ENCODE results near the gene POU3F4.

POU3F4 gene

DNA sequence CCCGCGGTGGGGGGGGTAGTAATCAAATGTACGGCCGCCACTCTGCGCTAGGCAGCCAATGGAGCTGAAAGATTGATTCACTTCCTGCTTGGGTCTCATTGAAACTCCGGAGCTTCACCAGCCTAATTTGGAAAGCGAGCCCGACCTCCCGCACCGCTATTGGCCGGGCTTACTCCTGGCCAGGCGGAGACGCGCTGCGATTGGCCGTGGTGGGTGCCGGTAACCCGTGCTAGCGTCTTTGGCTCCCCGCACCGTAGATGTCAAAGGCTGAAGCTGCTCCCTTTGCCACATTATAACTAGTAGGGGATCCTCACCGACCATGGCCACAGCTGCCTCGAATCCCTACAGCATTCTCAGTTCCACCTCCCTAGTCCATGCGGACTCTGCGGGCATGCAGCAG lies at the start of gene POU3F4:
Gene POU3F4 (plus strand): TSS at position 285 of the 400 bp plus-strand sequence. CDS start 35 bp downstream, at position 320.
- DNase-seq (ENCODE audit: low read depth in 2 of 2) = no peak

DNA sequence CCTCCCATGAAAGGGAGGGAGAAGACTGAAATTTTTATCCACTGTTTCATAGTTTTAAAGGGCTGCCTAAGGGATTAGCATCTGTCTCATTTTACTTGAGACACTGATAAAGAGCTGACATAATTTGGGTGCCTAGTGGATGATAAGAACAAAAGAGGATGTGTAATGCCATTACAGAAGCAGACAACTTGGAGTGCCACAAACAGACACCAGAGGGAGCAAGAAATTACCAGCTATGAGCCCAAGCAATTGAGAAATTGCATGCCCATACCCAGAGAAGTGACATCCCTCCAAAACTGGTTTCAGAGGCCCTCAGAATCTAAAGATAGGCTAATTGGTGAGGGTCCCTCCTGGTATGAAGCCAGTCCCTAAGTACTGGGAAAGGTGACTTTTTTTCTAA lies 38.5 kb upstream of the POU3F4 start:
- peak in 1 of 2 donors; percentile 0 for DNase-seq (ENCODE audit: low read depth in 2 of 2)

DNA sequence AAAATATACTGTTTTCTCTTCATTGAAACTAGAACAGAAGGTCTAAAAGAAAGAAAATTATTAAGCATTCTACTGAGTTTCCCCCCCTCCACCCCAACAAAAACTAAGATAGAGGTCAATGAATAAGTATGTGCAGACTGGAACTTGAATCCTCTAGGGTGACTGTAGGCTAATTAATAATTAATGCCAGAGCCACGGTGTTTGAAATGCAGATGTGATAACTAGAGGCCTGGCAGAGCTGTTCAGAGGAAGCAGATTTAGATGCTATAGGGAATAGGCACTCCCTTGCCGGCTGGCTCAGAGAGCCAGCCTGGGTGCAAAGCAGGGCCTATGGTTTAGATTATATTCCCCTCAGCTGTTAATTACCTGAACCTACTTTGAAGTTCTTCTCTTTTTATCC lies 12.2 kb upstream of the POU3F4 start:
- no peak for DNase-seq (ENCODE audit: low read depth in 2 of 2)

DNA sequence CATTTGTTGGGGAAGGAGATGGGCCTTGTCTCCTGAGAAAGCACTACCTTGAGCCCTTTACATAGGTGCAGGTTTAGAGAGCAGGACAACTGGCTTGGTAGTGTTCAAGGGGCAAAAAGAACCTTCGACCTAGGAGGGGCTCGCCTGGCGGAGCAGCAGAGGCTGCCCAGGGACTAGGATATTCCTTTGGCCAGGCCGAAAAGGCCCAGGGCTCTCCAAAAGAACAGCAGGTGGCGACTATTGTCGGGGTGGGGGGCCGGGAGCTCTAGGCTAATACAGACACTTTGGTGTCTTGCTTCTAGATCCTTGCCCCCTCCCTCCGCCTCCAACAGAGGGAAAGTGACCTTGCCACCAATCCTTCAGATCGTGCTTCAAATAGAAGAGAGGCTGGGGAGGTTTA lies 7.1 kb upstream of the POU3F4 start:
- DNase-seq (ENCODE audit: low read depth in 2 of 2) = no peak

DNA sequence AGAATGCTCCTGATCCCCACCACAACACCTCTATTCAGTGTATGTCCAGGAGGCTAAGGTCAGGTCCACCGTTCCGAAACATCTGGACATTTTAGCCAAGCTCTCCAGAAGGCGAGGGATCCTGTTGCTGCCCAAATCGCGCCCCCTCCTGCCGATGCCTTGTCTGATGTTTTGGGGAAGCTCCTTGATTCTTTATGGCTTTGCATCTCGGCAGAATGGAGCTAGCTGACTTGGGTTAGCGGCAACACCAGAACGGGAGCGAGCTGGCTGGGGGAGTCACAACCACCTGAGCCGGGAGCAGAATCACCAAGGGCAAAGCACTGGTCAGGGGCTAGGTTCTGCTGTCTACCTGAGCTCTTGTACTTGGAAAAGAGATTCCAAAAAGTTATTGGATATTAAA lies 6.6 kb upstream of the POU3F4 start:
- DNase-seq (ENCODE audit: low read depth in 2 of 2) = no peak

DNA sequence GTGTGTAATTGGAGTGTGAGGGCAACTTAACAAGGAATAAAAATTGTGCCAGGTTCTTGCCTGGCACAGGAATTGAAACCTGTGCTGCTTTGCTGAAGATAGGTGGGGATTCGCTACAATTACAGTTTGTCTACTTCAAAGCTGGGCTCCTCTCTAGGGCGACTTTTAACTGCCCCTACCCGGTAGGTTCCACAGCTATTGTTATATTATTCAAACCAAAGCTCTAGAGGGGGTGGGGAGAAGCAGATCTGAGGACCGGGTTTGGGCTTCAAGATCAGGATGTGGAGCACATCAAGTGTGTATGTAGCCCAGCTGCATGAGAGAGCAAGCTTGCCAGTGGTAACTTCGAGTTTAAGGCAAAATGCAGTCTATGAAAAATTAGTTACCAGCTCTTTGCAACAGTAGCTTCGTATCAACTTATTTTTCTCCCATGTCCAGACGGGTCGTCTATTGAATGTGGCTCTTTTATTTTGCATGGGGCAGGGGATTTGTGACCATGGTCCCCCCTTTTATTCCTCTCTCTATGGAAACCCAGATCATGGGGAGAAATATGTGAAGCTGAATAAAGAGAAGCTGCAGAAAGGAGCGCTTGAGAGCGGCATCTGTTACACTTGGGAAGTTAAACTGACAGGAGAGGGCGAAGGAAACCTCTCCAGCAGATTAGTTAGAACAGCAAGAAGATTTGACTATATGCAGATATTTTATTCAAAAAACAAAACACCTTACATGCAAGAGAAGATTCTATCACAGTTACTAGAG lies 3.2 kb upstream of the POU3F4 start:
- DNase-seq (ENCODE audit: low read depth in 2 of 2) = no peak

DNA sequence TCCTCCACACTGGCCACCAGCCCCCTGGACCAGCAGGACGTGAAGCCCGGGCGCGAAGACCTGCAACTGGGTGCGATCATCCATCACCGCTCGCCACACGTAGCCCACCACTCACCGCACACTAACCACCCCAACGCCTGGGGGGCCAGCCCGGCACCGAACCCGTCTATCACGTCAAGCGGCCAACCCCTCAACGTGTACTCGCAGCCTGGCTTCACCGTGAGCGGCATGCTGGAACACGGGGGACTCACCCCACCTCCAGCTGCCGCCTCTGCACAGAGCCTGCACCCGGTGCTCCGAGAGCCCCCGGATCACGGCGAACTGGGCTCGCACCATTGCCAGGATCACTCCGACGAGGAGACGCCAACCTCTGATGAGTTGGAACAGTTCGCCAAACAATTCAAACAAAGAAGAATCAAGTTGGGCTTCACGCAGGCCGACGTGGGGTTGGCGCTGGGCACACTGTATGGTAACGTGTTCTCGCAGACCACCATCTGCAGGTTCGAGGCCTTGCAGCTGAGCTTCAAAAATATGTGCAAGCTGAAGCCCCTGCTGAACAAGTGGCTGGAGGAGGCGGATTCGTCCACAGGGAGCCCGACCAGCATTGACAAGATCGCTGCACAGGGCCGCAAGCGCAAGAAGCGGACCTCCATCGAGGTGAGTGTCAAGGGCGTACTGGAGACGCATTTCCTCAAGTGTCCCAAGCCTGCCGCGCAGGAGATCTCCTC lies 600 bp downstream of the POU3F4 start:
- no peak for DNase-seq (ENCODE audit: low read depth in 2 of 2)

DNA sequence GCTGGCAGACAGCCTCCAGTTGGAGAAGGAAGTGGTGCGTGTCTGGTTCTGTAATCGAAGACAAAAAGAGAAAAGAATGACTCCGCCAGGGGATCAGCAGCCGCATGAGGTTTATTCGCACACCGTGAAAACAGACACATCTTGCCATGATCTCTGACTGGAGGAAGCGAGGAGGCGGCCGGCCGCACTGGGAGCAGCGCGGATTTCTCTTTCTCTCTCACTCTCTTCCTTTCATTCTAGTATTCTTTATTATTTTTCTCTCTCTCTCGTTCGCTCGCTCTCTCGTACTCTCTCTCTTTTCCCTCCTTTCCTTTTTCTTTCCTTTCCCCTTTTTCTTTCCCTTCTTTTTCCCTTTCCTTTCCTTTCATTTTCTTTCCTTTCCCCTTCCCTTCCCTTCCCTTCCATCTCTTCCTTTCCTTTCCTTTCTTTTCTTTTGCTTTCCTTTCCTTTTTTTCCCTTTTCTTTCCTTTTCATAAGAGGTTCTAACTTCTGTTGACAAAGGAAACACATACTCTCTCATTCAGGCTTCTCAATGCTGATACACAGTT lies 1.2 kb downstream of the POU3F4 start:
- no peak for DNase-seq (ENCODE audit: low read depth in 2 of 2)

DNA sequence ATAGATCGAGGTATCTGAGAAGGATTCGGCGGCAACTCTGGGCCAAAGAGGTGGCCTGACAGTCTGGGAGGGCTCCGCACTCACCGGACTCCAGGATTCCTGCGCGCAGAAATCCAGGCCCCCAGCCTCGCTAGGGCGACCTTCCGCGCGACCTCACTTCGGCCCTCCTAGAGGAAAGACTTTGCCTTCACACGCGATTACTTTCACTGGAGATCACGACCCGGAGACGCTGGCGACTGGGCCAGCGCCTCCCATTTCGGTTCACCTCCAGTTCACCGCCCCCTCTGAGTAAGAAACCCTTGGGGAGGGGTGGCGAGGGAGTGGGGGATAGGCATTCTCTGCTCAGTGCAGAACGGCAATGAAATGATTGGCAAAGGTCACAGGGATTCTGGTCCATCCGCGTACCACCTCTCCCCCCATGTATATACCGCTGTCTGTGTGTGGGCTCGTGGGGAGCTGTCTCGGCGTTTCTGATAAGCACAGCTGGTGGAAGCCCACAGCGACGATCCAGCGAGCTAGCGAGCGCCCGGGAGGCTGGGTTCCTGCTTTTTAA lies 2.5 kb downstream of the POU3F4 start:
- no peak for DNase-seq (ENCODE audit: low read depth in 2 of 2)

DNA sequence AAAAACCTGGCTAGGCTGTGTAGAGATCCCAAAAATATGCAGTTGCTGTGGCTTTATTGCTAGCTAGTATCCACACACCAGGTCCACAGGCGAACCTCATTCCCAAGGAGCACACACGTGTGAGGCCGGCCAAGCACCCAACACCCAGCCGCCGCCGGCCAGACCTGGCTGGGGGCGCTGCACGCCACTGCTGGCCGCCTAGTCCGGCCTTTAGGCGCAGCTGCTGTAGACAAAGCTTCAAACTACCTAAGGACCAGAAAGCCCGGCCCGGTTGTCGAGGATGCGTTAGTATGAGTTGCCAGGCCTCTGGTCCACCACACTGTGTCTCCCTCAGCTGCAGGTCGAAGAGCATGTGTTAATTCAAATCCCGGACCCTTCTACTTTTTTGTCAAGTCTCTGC lies 3.1 kb downstream of the POU3F4 start:
- DNase-seq (ENCODE audit: low read depth in 2 of 2) = no peak

DNA sequence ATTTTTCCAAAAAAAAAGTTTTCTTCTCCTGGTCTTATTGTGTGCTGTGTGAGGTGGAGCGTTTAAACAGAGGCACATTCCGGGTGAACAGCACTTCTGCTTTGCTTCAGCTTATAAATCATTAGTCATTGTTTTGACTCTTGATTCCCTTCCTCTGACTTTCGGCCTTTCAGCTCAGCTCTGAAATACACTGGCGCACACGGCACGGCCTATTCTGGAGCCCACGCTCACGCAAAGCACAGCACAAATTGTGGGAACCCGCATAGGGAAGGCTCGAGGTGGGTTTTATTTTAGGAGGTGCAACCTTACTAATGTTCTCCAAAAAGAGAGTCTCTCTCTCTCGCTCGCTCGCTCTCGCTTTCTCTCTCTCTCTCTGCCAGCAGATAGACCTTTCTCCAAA lies 4.0 kb downstream of the POU3F4 start:
- DNase-seq (ENCODE audit: low read depth in 2 of 2) = no peak

DNA sequence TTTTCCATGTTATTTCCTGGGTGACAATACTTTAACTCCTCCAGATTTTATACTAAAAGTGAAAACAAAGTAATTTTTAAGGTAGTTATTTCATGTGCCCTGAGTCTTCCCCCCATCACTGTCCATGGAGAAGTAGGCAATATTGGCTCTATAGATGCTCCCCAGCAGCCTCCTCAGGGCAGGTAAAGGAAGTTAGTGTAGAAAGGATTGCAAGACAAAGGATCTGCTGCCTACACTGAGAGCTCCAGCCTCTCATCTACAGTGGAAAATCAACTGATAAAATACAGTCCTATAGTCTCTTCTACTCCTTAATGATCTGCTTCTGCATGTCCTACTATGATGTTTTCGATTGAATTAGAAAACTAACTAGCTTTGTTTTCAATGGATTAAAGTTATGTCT lies 8.5 kb downstream of the POU3F4 start:
- DNase-seq (ENCODE audit: low read depth in 2 of 2) = no peak

DNA sequence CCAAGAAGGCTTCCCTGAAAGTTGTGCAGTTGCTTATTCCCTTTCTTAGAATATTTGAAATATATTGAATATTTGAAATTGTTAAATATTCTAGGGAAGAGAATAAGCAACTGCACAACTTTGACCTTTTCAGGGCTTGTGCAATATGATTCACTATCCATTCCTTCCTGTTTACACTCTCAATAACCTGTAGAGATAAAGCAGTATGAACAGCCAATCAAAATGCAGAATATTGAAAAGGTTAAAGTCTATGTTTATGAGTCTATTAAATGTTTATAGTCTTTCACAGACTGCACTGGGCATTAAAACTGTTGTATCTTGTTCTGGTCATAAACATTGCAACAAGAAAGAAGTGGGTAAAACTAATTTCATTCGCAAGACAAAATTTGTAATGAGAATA lies 13.8 kb downstream of the POU3F4 start:
- no peak for DNase-seq (ENCODE audit: low read depth in 2 of 2)

DNA sequence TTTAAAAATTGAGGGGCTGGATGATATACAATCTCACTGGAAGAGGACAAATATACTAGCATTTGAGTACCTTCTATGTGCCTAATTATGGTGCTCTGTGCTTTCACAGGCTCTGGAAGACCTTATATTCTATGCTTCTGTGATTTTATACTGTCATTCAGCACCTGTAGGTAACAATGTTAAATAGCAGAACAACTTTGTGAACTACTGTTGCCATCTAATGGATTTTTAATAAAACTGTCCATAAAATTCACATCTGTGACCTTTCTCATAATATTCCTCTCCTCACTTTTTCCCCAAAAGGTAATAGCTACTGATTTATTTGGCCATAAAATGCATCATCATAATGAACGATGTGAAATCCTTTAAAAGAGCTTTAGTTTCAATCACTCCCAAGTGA lies 21.9 kb downstream of the POU3F4 start:
- no peak for DNase-seq (ENCODE audit: low read depth in 2 of 2)

DNA sequence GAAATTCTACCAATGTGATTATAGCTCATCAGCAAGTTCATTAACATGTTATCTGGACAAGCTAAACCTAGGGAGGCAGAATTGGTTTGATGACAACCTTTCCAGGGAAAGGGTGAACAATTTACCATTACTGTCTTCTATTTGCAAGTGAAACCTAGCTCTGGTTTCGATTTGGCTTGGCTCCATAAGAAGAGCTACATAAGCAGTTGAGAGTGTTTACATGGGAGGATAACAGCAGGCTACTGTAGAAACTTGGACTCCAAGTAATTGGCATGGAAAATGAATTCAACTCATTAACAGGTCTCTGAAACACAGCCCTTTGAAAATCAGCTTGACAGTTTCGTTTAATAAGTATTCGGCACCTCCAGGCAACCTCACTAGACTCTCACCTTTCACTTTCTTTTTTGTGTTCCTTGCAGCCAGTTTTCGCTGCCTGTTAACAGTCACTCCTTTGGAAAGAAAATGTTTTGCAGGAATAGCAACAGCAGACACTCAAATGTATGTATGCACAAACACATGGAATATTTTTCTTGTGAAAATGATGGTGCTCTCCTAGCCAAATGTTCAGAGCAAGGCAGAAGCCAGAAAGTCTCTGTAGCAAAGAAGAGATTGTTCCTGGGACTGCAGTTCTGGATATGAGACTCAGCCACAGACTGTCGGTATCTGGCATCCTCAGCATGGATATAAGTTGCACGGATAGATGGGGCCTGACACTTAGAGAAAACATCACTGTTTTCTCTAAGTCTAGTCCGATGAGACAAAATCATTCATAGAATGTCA lies 27.5 kb downstream of the POU3F4 start:
- no peak for DNase-seq (ENCODE audit: low read depth in 2 of 2)

Measured in stimulated activated CD8-positive, alpha-beta memory T cell treated with anti-CD3 and anti-CD28 coated beads, Interleukin-15, amount 100 ng/mL, for 48 hours (primary cell).